HG03521 (cell line): Measurements from ENCODE around the gene S100A10.

Experiments used
- ATAC-seq: cut with Tn5 transposase; IDR thresholded peaks from one replicate; pipeline ENCODE4 v1.9.1; 2021; ENCODE audit warnings: mild to moderate bottlenecking, moderate library complexity; ENCODE audit not compliant: unreplicated experiment

The S100A10 gene

GRCh38 chr1:151993734-151994496 is at the start of gene S100A10:
Gene S100A10 (minus strand): TSS chr1:151993859. CDS start chr1:151986230, 7,629 bp downstream.
- ATAC-seq: no peak

- no peak for ATAC-seq
Measured at GRCh38 chr1:152042030-152042429, 48.4 kb upstream of the S100A10 start.

GRCh38 chr1:152039886-152040285 is 46.2 kb upstream of the S100A10 start:
- no peak for ATAC-seq

GRCh38 chr1:152039461-152039860 is 45.8 kb upstream of the S100A10 start:
- no peak for ATAC-seq

GRCh38 chr1:152038871-152039270 is 45.2 kb upstream of the S100A10 start:
- ATAC-seq: no peak

- ATAC-seq: peak; percentile 37
Measured at GRCh38 chr1:152036267-152037216, 42.9 kb upstream of the S100A10 start, which contains the start of gene S100A11. Gene S100A11 (minus strand): TSS chr1:152037004. CDS start chr1:152036915, 89 bp downstream.

GRCh38 chr1:152035539-152036266 is 42.0 kb upstream of the S100A10 start:
- no peak for ATAC-seq

GRCh38 chr1:152034654-152035538 is 41.2 kb upstream of the S100A10 start:
- peak; percentile 39 for ATAC-seq

GRCh38 chr1:152034324-152034653 is 40.6 kb upstream of the S100A10 start:
- ATAC-seq: no peak

GRCh38 chr1:152029929-152030211 is 36.2 kb upstream of the S100A10 start:
- ATAC-seq: no peak

- ATAC-seq: no peak
Measured at GRCh38 chr1:152029144-152029928, 35.7 kb upstream of the S100A10 start.

GRCh38 chr1:152026895-152027294 is 33.2 kb upstream of the S100A10 start:
- ATAC-seq: no peak

- no peak for ATAC-seq
Measured at GRCh38 chr1:152024223-152024622, 30.6 kb upstream of the S100A10 start.

- no peak for ATAC-seq
Measured at GRCh38 chr1:152023221-152023620, 29.6 kb upstream of the S100A10 start.

- no peak for ATAC-seq
Measured at GRCh38 chr1:152022474-152022873, 28.8 kb upstream of the S100A10 start.

GRCh38 chr1:152021569-152021968 is 27.9 kb upstream of the S100A10 start:
- ATAC-seq: no peak

GRCh38 chr1:152020849-152021248 is 27.2 kb upstream of the S100A10 start:
- ATAC-seq: no peak

GRCh38 chr1:152018537-152018936 is 24.9 kb upstream of the S100A10 start:
- ATAC-seq: no peak

GRCh38 chr1:152015766-152016165 is 22.1 kb upstream of the S100A10 start:
- no peak for ATAC-seq

- no peak for ATAC-seq
Measured at GRCh38 chr1:152014943-152015342, 21.3 kb upstream of the S100A10 start.
